Measurements from ENCODE around the gene SCAPER.

DNA sequence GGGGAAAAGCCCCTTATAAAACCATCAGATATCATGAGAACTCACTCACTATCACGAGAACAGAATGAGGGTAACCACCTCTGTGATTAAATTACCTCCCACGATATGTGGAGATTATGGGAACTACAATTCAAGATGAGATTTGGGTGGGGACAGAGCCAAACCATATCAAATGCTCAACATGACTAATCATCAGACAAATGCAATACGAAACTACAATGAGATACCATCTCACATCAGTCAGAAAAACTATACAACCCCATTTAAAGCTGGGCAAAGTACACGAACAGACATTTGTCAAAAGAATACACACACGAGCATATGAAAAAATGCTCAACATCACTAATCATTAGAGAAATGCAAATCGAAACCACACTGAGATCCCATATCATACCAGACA is 67.7 kb downstream of the SCAPER start:
- TF ChIP-seq, protein P1, sequence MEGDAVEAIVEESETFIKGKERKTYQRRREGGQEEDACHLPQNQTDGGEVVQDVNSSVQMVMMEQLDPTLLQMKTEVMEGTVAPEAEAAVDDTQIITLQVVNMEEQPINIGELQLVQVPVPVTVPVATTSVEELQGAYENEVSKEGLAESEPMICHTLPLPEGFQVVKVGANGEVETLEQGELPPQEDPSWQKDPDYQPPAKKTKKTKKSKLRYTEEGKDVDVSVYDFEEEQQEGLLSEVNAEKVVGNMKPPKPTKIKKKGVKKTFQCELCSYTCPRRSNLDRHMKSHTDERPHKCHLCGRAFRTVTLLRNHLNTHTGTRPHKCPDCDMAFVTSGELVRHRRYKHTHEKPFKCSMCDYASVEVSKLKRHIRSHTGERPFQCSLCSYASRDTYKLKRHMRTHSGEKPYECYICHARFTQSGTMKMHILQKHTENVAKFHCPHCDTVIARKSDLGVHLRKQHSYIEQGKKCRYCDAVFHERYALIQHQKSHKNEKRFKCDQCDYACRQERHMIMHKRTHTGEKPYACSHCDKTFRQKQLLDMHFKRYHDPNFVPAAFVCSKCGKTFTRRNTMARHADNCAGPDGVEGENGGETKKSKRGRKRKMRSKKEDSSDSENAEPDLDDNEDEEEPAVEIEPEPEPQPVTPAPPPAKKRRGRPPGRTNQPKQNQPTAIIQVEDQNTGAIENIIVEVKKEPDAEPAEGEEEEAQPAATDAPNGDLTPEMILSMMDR (conservative IDR thresholded peaks at IDR 0.05; ENCODE audit: low read depth, low read length), result no peak
- TF ChIP-seq EZH2 (IDR thresholded peaks at IDR 0.05; ENCODE audit: borderline replicate concordance, low read depth, low read length, poor library complexity, severe bottlenecking), result no peak
